Measurements from ENCODE around the gene ZNF268. TPM values are rescaled to one million over a fixed set of nuclear protein-coding genes. Genes with fewer than 3 reads are reported as not detected.

Gene ZNF268
- total and polyA plus RNA-seq, 7 experiments from 2014 or later, result 13.6 to 38.6 (median 18.6) TPM

DNA sequence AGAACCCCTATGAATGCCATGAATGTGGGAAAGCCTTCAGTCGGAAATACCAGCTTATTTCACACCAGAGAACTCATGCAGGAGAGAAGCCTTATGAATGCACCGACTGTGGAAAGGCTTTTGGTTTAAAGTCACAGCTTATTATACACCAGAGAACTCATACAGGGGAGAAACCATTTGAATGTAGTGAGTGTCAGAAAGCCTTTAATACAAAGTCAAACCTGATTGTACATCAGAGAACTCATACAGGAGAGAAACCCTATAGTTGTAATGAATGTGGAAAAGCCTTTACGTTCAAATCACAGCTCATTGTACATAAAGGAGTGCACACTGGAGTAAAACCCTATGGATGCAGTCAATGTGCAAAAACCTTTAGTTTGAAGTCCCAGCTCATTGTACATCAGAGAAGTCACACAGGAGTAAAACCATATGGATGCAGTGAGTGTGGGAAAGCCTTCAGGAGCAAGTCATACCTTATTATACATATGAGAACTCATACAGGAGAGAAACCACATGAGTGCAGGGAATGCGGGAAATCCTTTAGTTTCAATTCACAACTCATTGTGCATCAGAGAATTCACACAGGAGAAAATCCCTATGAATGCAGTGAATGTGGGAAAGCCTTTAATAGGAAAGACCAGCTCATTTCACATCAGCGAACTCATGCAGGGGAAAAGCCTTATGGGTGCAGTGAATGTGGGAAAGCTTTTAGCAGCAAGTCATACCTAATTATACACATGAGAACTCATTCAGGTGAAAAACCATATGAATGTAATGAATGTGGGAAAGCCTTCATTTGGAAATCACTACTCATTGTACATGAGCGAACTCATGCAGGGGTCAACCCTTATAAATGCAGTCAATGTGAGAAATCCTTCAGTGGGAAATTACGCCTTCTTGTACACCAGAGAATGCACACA, 22.3 kb downstream of the ZNF268 start:
- H3K27me3 ChIP-seq (ENCODE audit: control insufficient read depth in 2 of 2, insufficient read depth in 2 of 2, low read length in 2 of 2), result no peaks in the 10 kb centered on the region
- intact Hi-C loops (cut with micrococcal nuclease), result no loop called here
- H3K4me1 Mint-ChIP-seq, result peaks cover 0 to 2% (median 0%) of the 10 kb centered on the region in 7 donors
- H3K9me3 Mint-ChIP-seq, result peaks cover 14 to 94% (median 80%) of the 10 kb centered on the region in 11 donors
- H3K27me3 Mint-ChIP-seq, result no peaks in the 10 kb centered on the region
- CTCF ChIA-PET, result interaction anchor here (0.6 kb wide), 1 partner anchor 53 kb away, joined by 3 read pairs; no protein-coding TSS in a partner anchor
- peaks cover 49 to 82% (median 68%) of the 10 kb centered on the region in 3 experiments for H3K9me3 ChIP-seq (ENCODE audit: control insufficient read depth in 2 of 3, low read length in 3 of 3)
- POLR2A ChIA-PET, result interaction anchor here (1.3 kb wide), 1 partner anchor 46 kb away, joined by 4 read pairs; no protein-coding TSS in a partner anchor
- peak overlapping the region in 2 of 10 donors; percentile 20 to 42 for H3K4me3 Mint-ChIP-seq
- no peaks in the 10 kb centered on the region for H3K4me1 ChIP-seq (ENCODE audit: control insufficient read depth in 2 of 2, insufficient read depth in 2 of 2, low read length in 2 of 2)
- H3K4me3 ChIP-seq (ENCODE audit: low read length), result peak overlapping the region; percentile 40
- H3K27ac ChIP-seq (ENCODE audit: low read depth, low read length), result no peak overlapping the region
- H3K36me3 Mint-ChIP-seq, result peaks cover 42 to 64% (median 57%) of the 10 kb centered on the region in 5 donors
- H3K36me3 ChIP-seq (ENCODE audit: control insufficient read depth in 2 of 3, insufficient read depth in 3 of 3, low read length in 3 of 3), result peaks cover 25 to 45% (median 29%) of the 10 kb centered on the region in 3 experiments
- peak overlapping the region in 6 of 9 donors; percentile 36 to 77 (median 47) for H3K27ac Mint-ChIP-seq
- peak in 1 of 9 donors; percentile 7 for DNase-seq
- ATAC-seq, result no peak

GRCh38 chr12:133204264-133204603, 22.9 kb downstream of the ZNF268 start:
- Mint-ChIP-seq H3K27ac (peak overlapping the region in 1 of 9 donors; percentile 13), H3K4me1 (peaks cover 0 to 2% (median 0%) of the 10 kb centered on the region in 7 donors), H3K27me3 (no peaks in the 10 kb centered on the region), H3K9me3 (peaks cover 14 to 96% (median 84%) of the 10 kb centered on the region in 11 donors), H3K36me3 (peaks cover 42 to 62% (median 54%) of the 10 kb centered on the region in 5 donors), H3K4me3 (no peak overlapping the region)
- no peaks in the 10 kb centered on the region for H3K4me1 ChIP-seq (ENCODE audit: control insufficient read depth in 2 of 2, insufficient read depth in 2 of 2, low read length in 2 of 2)
- peaks cover 25 to 45% (median 29%) of the 10 kb centered on the region in 3 experiments for H3K36me3 ChIP-seq (ENCODE audit: control insufficient read depth in 2 of 3, insufficient read depth in 3 of 3, low read length in 3 of 3)
- peaks cover 49 to 88% (median 68%) of the 10 kb centered on the region in 3 experiments for H3K9me3 ChIP-seq (ENCODE audit: control insufficient read depth in 2 of 3, low read length in 3 of 3)
- ChIA-PET CTCF (interaction anchor here (0.6 kb wide), 1 partner anchor 52 kb away, joined by 3 read pairs; no protein-coding TSS in a partner anchor), POLR2A (interaction anchor here (0.6 to 1.3 kb wide), 3 partner anchors 47 to 118 kb away, joined by 3 to 4 read pairs (median 3); no protein-coding TSS in a partner anchor)
- H3K27me3 ChIP-seq (ENCODE audit: control insufficient read depth in 2 of 2, insufficient read depth in 2 of 2, low read length in 2 of 2), result no peaks in the 10 kb centered on the region
- ATAC-seq, result no peak
- no peak overlapping the region for H3K27ac ChIP-seq (ENCODE audit: low read depth, low read length)
- peak overlapping the region; percentile 40 for H3K4me3 ChIP-seq (ENCODE audit: low read length)
- intact Hi-C loops (cut with micrococcal nuclease), result no loop called here
- DNase-seq, result no peak

GRCh38 chr12:133206390-133206789, 25.1 kb downstream of the ZNF268 start:
- peak overlapping the region; percentile 5 for H3K4me3 ChIP-seq (ENCODE audit: low read length)
- Mint-ChIP-seq H3K27ac (no peak overlapping the region), H3K4me3 (peak overlapping the region in 1 of 10 donors; percentile 24), H3K9me3 (peaks cover 3 to 97% (median 77%) of the 10 kb centered on the region in 11 donors), H3K36me3 (peaks cover 24 to 43% (median 33%) of the 10 kb centered on the region in 5 donors), H3K4me1 (peaks cover 0 to 2% (median 0%) of the 10 kb centered on the region in 7 donors), H3K27me3 (no peaks in the 10 kb centered on the region)
- no peak for ATAC-seq
- no peak for DNase-seq
- peaks cover 53 to 97% (median 73%) of the 10 kb centered on the region in 3 experiments for H3K9me3 ChIP-seq (ENCODE audit: control insufficient read depth in 2 of 3, low read length in 3 of 3)
- H3K36me3 ChIP-seq (ENCODE audit: control insufficient read depth in 2 of 3, insufficient read depth in 3 of 3, low read length in 3 of 3), result peaks cover 17 to 34% (median 19%) of the 10 kb centered on the region in 3 experiments
- H3K4me1 ChIP-seq (ENCODE audit: control insufficient read depth in 2 of 2, insufficient read depth in 2 of 2, low read length in 2 of 2), result no peaks in the 10 kb centered on the region
- ChIA-PET CTCF (no interaction called here), POLR2A (no interaction called here)
- H3K27ac ChIP-seq (ENCODE audit: low read depth, low read length), result no peak overlapping the region
- no peaks in the 10 kb centered on the region for H3K27me3 ChIP-seq (ENCODE audit: control insufficient read depth in 2 of 2, insufficient read depth in 2 of 2, low read length in 2 of 2)
- intact Hi-C loops (cut with micrococcal nuclease), result no loop called here

DNA sequence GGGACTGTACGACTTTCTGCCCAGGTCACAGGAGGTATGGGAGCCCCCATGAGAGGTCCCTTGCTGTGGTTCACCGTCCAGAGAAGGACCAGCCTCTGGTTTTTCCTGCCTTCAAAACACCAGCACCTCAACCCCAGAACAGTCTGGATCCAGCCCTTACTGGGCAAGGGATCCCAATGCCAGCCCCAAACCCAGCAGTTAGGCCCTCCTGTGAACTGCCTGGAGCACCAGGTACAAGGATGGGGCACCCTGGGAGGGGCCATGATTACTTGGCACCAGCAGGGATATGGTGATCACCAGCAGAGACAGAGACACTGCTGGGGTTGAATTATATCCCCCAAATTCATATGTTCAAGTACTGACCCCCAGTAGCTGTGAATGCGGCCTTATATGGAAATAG, 34.4 kb downstream of the ZNF268 start:
- H3K36me3 Mint-ChIP-seq, result peaks cover 0 to 24% (median 17%) of the 10 kb centered on the region in 5 donors
- no peak for ATAC-seq
- intact Hi-C loops (cut with micrococcal nuclease), result no loop called here
- CTCF ChIA-PET, result no interaction called here
- no peak overlapping the region for H3K4me3 ChIP-seq (ENCODE audit: low read length)
- H3K27ac ChIP-seq (ENCODE audit: low read depth, low read length), result no peak overlapping the region
- H3K9me3 Mint-ChIP-seq, result peaks cover 25 to 98% (median 58%) of the 10 kb centered on the region in 11 donors
- H3K36me3 ChIP-seq (ENCODE audit: control insufficient read depth in 2 of 3, insufficient read depth in 3 of 3, low read length in 3 of 3), result no peaks in the 10 kb centered on the region
- peaks cover 0 to 19% (median 3%) of the 10 kb centered on the region in 5 donors for H3K27me3 Mint-ChIP-seq
- H3K27ac Mint-ChIP-seq, result no peak overlapping the region
- no peak for DNase-seq
- no peaks in the 10 kb centered on the region for H3K4me1 Mint-ChIP-seq
- POLR2A ChIA-PET, result no interaction called here
- H3K4me1 ChIP-seq (ENCODE audit: control insufficient read depth in 2 of 2, insufficient read depth in 2 of 2, low read length in 2 of 2), result no peaks in the 10 kb centered on the region
- H3K27me3 ChIP-seq (ENCODE audit: control insufficient read depth in 2 of 2, insufficient read depth in 2 of 2, low read length in 2 of 2), result no peaks in the 10 kb centered on the region
- H3K9me3 ChIP-seq (ENCODE audit: control insufficient read depth in 2 of 3, low read length in 3 of 3), result peaks cover 0 to 85% (median 13%) of the 10 kb centered on the region in 3 experiments
- H3K4me3 Mint-ChIP-seq, result no peak overlapping the region

GRCh38 chr12:133217219-133217618, 35.9 kb downstream of the ZNF268 start:
- Mint-ChIP-seq H3K4me1 (no peaks in the 10 kb centered on the region), H3K36me3 (peaks cover 0 to 24% (median 17%) of the 10 kb centered on the region in 5 donors), H3K27ac (no peak overlapping the region), H3K4me3 (no peak overlapping the region), H3K27me3 (peaks cover 0 to 19% (median 3%) of the 10 kb centered on the region in 5 donors), H3K9me3 (peaks cover 20 to 95% (median 46%) of the 10 kb centered on the region in 11 donors)
- Histone ChIP-seq H3K9me3 (ENCODE audit: control insufficient read depth in 2 of 3, low read length in 3 of 3) (peaks cover 0 to 79% (median 6%) of the 10 kb centered on the region in 3 experiments), H3K4me1 (ENCODE audit: control insufficient read depth in 2 of 2, insufficient read depth in 2 of 2, low read length in 2 of 2) (no peaks in the 10 kb centered on the region), H3K27ac (ENCODE audit: low read depth, low read length) (no peak overlapping the region), H3K36me3 (ENCODE audit: control insufficient read depth in 2 of 3, insufficient read depth in 3 of 3, low read length in 3 of 3) (no peaks in the 10 kb centered on the region), H3K27me3 (ENCODE audit: control insufficient read depth in 2 of 2, insufficient read depth in 2 of 2, low read length in 2 of 2) (no peaks in the 10 kb centered on the region), H3K4me3 (ENCODE audit: low read length) (no peak overlapping the region)
- ATAC-seq (no peak), DNase-seq (no peak)
- POLR2A ChIA-PET, result no interaction called here
- intact Hi-C loops (cut with micrococcal nuclease), result no loop called here
- CTCF ChIA-PET, result no interaction called here

DNA sequence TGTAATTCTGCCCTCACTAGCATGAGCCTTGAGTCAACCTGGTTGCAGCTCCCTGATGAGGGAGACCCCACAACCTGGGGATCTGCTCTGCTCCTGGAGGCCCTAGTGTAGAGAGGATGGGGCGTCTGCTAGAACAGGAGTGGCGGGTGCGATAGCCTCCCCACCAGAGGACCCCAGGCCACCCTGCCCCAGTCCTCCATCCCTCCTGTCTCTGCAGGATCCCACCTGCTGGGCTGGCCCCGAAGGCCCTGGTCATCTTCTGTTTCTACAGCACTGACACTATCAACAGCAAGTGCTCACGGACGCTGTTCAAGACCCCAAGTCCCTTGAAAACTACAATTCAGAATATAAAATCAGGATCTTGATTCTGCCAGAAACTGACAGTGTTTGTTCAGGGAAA, 39.2 kb downstream of the ZNF268 start:
- intact Hi-C loops (cut with micrococcal nuclease), result no loop called here
- Mint-ChIP-seq H3K27ac (no peak overlapping the region), H3K4me1 (no peaks in the 10 kb centered on the region), H3K27me3 (peaks cover 0 to 19% (median 3%) of the 10 kb centered on the region in 5 donors), H3K9me3 (peaks cover 20 to 82% (median 40%) of the 10 kb centered on the region in 11 donors), H3K4me3 (no peak overlapping the region), H3K36me3 (peaks cover 0 to 19% (median 12%) of the 10 kb centered on the region in 5 donors)
- H3K36me3 ChIP-seq (ENCODE audit: control insufficient read depth in 2 of 3, insufficient read depth in 3 of 3, low read length in 3 of 3), result no peaks in the 10 kb centered on the region
- ATAC-seq, result no peak
- POLR2A ChIA-PET, result no interaction called here
- CTCF ChIA-PET, result no interaction called here
- H3K9me3 ChIP-seq (ENCODE audit: control insufficient read depth in 2 of 3, low read length in 3 of 3), result peaks cover 0 to 52% (median 4%) of the 10 kb centered on the region in 3 experiments
- DNase-seq, result no peak
- no peaks in the 10 kb centered on the region for H3K4me1 ChIP-seq (ENCODE audit: control insufficient read depth in 2 of 2, insufficient read depth in 2 of 2, low read length in 2 of 2)
- H3K27me3 ChIP-seq (ENCODE audit: control insufficient read depth in 2 of 2, insufficient read depth in 2 of 2, low read length in 2 of 2), result no peaks in the 10 kb centered on the region
- no peak overlapping the region for H3K4me3 ChIP-seq (ENCODE audit: low read length)
- H3K27ac ChIP-seq (ENCODE audit: low read depth, low read length), result no peak overlapping the region

Data from naive thymus-derived CD4-positive, alpha-beta T cell (primary cell).